ENCODE measurements around the gene CTLA4.

CTLA4 gene

GRCh38 chr2:203908797-203909185 is 41.2 kb downstream of the CTLA4 start:
- Histone ChIP-seq H3K27ac (peak overlapping the region; percentile 81), H3K4me1 (ENCODE audit: control insufficient read depth in 1 of 2, insufficient read depth in 1 of 2, low read depth in 1 of 2, low read length in 1 of 2) (peaks cover 20 to 29% of the 10 kb centered on the region in 2 experiments), H3K27me3 (no peaks in the 10 kb centered on the region), H3K9me3 (no peaks in the 10 kb centered on the region), H3K36me3 (no peaks in the 10 kb centered on the region), H3K4me3 (ENCODE audit: low read depth in 1 of 2, low read length in 1 of 2) (no peak overlapping the region)
- TF ChIP-seq CTCF (IDR thresholded peaks at IDR 0.05), result no peak

- Histone ChIP-seq H3K36me3 (no peaks in the 10 kb centered on the region), H3K27me3 (no peaks in the 10 kb centered on the region), H3K4me1 (ENCODE audit: control insufficient read depth in 1 of 2, insufficient read depth in 1 of 2, low read depth in 1 of 2, low read length in 1 of 2) (peaks cover 20 to 29% of the 10 kb centered on the region in 2 experiments), H3K27ac (peak overlapping the region; percentile 81), H3K9me3 (no peaks in the 10 kb centered on the region), H3K4me3 (ENCODE audit: low read depth in 1 of 2, low read length in 1 of 2) (no peak overlapping the region)
- peak; percentile 54 for TF ChIP-seq CTCF (IDR thresholded peaks at IDR 0.05)
These were observed 41.8 kb downstream of the CTLA4 start for GRCh38 chr2:203909261-203909967.

- peaks cover 20 to 29% of the 10 kb centered on the region in 2 experiments for H3K4me1 ChIP-seq (ENCODE audit: control insufficient read depth in 1 of 2, insufficient read depth in 1 of 2, low read depth in 1 of 2, low read length in 1 of 2)
- no peaks in the 10 kb centered on the region for H3K9me3 ChIP-seq
- no peak overlapping the region for H3K27ac ChIP-seq
- peaks cover 3% of the 10 kb centered on the region for H3K27me3 ChIP-seq
- H3K4me3 ChIP-seq (ENCODE audit: low read depth in 1 of 2, low read length in 1 of 2), result no peak overlapping the region
- no peak for TF ChIP-seq CTCF (IDR thresholded peaks at IDR 0.05)
- no peaks in the 10 kb centered on the region for H3K36me3 ChIP-seq
These were observed 42.4 kb downstream of the CTLA4 start for GRCh38 chr2:203909974-203910373.

GRCh38 chr2:203913947-203914346 is 46.4 kb downstream of the CTLA4 start:
- TF ChIP-seq CTCF (IDR thresholded peaks at IDR 0.05), result no peak
- Histone ChIP-seq H3K36me3 (no peaks in the 10 kb centered on the region), H3K9me3 (no peaks in the 10 kb centered on the region), H3K27ac (no peak overlapping the region), H3K4me1 (ENCODE audit: control insufficient read depth in 1 of 2, insufficient read depth in 1 of 2, low read depth in 1 of 2, low read length in 1 of 2) (peaks cover 8 to 9% of the 10 kb centered on the region in 2 experiments), H3K27me3 (peaks cover 3% of the 10 kb centered on the region), H3K4me3 (ENCODE audit: low read depth in 1 of 2, low read length in 1 of 2) (no peak overlapping the region)

GRCh38 chr2:203914546-203915182 is 47.1 kb downstream of the CTLA4 start:
- H3K36me3 ChIP-seq, result no peaks in the 10 kb centered on the region
- H3K4me3 ChIP-seq (ENCODE audit: low read depth in 1 of 2, low read length in 1 of 2), result no peak overlapping the region
- H3K27ac ChIP-seq, result no peak overlapping the region
- no peaks in the 10 kb centered on the region for H3K9me3 ChIP-seq
- H3K27me3 ChIP-seq, result peaks cover 3% of the 10 kb centered on the region
- no peak for TF ChIP-seq CTCF (IDR thresholded peaks at IDR 0.05)
- H3K4me1 ChIP-seq (ENCODE audit: control insufficient read depth in 1 of 2, insufficient read depth in 1 of 2, low read depth in 1 of 2, low read length in 1 of 2), result peaks cover under 1 to 2% of the 10 kb centered on the region in 2 experiments
